ENCODE results near the gene SH2B3.
A peak's percentile ranks its signal among the peaks of the same experiment; 100 is the strongest.

The SH2B3 gene

DNA sequence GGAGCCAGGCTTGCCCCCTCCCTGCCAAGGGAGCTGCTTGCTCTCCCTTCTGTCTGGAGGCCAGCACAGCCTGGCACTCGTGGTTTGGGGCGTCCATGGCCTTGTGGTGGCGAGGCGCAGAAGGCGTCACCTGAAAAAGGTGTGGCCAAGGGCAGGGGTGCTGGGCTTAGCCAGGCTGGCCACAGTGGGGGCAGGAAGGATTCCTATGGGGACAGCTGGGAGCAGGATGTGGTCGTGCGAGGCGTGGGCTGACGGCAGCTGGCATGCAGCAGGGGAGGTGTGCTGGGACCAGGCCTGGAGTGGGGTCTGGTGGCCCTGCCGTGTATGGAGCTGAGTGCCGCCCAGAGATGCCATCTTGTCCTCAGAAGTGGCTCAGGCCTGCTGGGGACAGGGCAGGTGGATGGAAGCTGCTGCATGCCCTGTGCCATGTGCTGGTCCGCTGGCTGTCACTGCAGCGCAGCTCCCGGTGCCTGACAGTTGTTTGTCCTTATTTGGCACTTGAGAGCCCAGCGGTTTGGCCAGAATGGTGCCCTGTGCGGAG lies 30.0 kb downstream of the SH2B3 start:
- DNase-seq (ENCODE audit: extremely low read depth, low read depth): no peak
- no peak overlapping the region for H3K4me3 ChIP-seq (replicated peaks; ENCODE audit: low read depth, low read length)
- TF ChIP-seq, protein P1, sequence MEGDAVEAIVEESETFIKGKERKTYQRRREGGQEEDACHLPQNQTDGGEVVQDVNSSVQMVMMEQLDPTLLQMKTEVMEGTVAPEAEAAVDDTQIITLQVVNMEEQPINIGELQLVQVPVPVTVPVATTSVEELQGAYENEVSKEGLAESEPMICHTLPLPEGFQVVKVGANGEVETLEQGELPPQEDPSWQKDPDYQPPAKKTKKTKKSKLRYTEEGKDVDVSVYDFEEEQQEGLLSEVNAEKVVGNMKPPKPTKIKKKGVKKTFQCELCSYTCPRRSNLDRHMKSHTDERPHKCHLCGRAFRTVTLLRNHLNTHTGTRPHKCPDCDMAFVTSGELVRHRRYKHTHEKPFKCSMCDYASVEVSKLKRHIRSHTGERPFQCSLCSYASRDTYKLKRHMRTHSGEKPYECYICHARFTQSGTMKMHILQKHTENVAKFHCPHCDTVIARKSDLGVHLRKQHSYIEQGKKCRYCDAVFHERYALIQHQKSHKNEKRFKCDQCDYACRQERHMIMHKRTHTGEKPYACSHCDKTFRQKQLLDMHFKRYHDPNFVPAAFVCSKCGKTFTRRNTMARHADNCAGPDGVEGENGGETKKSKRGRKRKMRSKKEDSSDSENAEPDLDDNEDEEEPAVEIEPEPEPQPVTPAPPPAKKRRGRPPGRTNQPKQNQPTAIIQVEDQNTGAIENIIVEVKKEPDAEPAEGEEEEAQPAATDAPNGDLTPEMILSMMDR (IDR thresholded peaks at IDR 0.05; ENCODE audit: low read depth, low read length, missing control alignments): no peak

DNA sequence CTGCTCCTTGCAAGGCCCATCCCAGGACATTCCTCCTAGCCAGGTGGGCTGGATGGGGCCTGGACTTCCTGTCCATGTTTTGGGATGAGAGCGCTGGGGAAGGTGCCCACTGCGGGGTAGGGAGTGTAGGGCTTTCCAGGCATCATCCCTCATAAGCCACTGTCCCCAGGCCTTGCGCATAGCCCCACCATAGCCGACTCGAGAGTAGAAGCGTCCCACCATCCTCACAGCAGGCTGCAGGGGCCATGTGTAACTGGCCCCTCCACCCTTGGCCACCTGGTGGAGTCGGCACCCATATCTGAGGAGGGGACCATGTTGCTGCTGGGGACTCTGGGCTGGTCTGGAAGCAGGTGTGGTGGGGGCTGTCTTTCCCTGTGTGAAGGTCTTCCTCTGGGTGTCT lies 30.5 kb downstream of the SH2B3 start:
- H3K4me3 ChIP-seq (replicated peaks; ENCODE audit: low read depth, low read length): no peak overlapping the region
- DNase-seq (ENCODE audit: extremely low read depth, low read depth): no peak
- TF ChIP-seq, protein P1 (IDR thresholded peaks at IDR 0.05; ENCODE audit: low read depth, low read length, missing control alignments): no peak

- no peak overlapping the region for H3K4me3 ChIP-seq (replicated peaks; ENCODE audit: low read depth, low read length)
- TF ChIP-seq, protein P1 (IDR thresholded peaks at IDR 0.05; ENCODE audit: low read depth, low read length, missing control alignments): no peak
- DNase-seq (ENCODE audit: extremely low read depth, low read depth): no peak
Observed at GRCh38 chr12:111436811-111437210, 31.1 kb downstream of the SH2B3 start.

DNA sequence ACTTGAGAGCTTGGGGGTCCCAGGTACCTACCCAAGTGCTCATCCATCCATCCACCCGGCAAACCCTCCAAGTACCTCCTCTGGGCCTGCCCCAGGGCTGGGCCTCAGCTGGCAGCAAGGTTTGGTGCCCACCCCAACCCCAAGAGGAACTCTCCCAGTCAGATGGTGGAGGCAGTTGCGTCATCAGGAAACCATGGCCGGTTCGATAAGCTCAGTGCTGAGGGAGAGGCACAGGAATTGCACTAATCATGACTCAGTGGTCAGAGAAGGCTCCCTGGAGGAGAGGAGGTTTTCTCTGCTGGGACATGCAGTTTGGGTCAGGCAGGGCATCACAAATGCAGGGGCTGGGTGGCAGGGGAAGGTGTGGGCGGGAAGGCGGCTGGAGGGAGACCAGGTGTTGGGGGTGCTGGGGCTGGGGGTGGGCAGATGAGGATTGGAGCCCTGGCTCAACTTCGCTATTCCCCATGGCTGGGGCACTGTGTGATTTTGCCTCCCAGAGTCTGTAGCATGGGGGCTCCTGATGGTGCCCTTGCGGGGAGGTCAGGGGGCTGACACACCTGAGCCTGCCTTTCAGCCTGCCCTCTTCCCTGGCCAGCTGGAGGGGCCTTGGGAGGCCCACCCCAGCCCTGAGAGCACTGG lies 32.2 kb downstream of the SH2B3 start:
- DNase-seq (ENCODE audit: extremely low read depth, low read depth): peak; percentile 31
- TF ChIP-seq, protein P1 (IDR thresholded peaks at IDR 0.05; ENCODE audit: low read depth, low read length, missing control alignments): no peak
- no peak overlapping the region for H3K4me3 ChIP-seq (replicated peaks; ENCODE audit: low read depth, low read length)

GRCh38 chr12:111438481-111438880 lies 32.8 kb downstream of the SH2B3 start:
- TF ChIP-seq, protein P1 (IDR thresholded peaks at IDR 0.05; ENCODE audit: low read depth, low read length, missing control alignments): no peak
- no peak overlapping the region for H3K4me3 ChIP-seq (replicated peaks; ENCODE audit: low read depth, low read length)
- no peak for DNase-seq (ENCODE audit: extremely low read depth, low read depth)

DNA sequence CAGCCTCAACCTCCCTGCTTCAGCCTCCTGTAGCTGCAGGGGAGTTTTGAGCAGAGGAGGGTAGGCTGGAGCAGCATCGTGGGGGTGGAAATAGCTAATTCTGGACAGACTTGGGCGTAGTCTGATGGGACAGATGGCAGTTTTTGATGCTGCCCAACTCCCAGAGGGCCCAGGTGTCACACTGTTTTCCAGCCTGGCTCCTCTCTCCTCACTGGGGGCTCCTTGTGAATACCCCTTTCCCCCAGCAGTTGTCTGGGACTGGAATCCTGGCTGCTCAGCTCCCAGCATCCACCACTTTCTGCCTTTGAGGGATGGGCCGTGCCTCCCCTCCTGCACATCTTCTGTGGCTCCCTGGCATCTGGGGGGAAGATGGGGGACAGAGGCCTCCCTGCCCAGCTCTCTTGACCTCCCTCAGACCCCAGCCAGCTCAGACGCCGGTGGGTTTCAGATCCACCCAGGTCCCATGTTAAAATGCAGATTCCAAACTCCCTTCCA lies 34.0 kb downstream of the SH2B3 start:
- TF ChIP-seq, protein P1 (IDR thresholded peaks at IDR 0.05; ENCODE audit: low read depth, low read length, missing control alignments): no peak
- H3K4me3 ChIP-seq (replicated peaks; ENCODE audit: low read depth, low read length): no peak overlapping the region
- DNase-seq (ENCODE audit: extremely low read depth, low read depth): no peak
